KMS-11 (cell line): ENCODE data around the gene DISP2.

ENCODE experiments used
- H2AFZ ChIP-seq: fragments of 200-600 bp; sonication (generic); 2 replicates; pipeline ENCODE4 v1.6.1; 2016; ENCODE audit warnings: antibody characterized with exemption, mixed run types, low read depth
- H3K27ac ChIP-seq: fragments of 200-600 bp; sonication (generic); 2 replicates; pipeline ENCODE4 v1.6.1; 2016; ENCODE audit warnings: mild to moderate bottlenecking, mixed run types
- H3K27me3 ChIP-seq: fragments of 200-600 bp; sonication (generic); 2 replicates; pipeline ENCODE4 v1.6.1; 2017; ENCODE audit warnings: mild to moderate bottlenecking, low read depth, mixed run types, moderate library complexity; ENCODE audit not compliant: insufficient read depth
- H3K36me3 ChIP-seq: fragments of 200-600 bp; sonication (generic); 2 replicates; pipeline ENCODE4 v1.6.1; 2017; ENCODE audit warnings: mild to moderate bottlenecking, mixed run types; ENCODE audit not compliant: insufficient read depth
- H3K4me1 ChIP-seq: fragments of 200-600 bp; sonication (generic); 2 replicates; pipeline ENCODE4 v1.6.1; 2016; ENCODE audit warnings: mild to moderate bottlenecking, low read depth, mixed run types; ENCODE audit not compliant: poor library complexity, severe bottlenecking
- H3K4me2 ChIP-seq: fragments of 200-600 bp; sonication (generic); 2 replicates; pipeline ENCODE4 v1.7.0; 2016; ENCODE audit warnings: mild to moderate bottlenecking, mixed run types
- H3K4me3 ChIP-seq: fragments of 200-600 bp; sonication (generic); IDR thresholded peaks from 2 replicates; pipeline ENCODE4 v1.6.1; 2017; ENCODE audit warnings: low read depth, low read length, mixed read lengths; ENCODE audit not compliant: insufficient read depth
- H3K79me2 ChIP-seq: fragments of 200-600 bp; sonication (generic); 2 replicates; pipeline ENCODE4 v1.6.1; 2016; ENCODE audit warnings: low read depth, mixed run types; ENCODE audit not compliant: insufficient read depth
- H3K9ac ChIP-seq: fragments of 200-600 bp; sonication (generic); 2 replicates; pipeline ENCODE4 v1.6.1; 2016; ENCODE audit warnings: mild to moderate bottlenecking, mixed run types
- H4K20me1 ChIP-seq: fragments of 200-600 bp; sonication (generic); 2 replicates; pipeline ENCODE4 v1.6.1; 2016; ENCODE audit warnings: mild to moderate bottlenecking, mixed run types; ENCODE audit not compliant: insufficient read depth
- TF ChIP-seq, protein P1 (sequence below): fragments of 200-600 bp; sonication (generic); conservative IDR thresholded peaks from 2 replicates; pipeline ENCODE4 v1.6.1; 2017; ENCODE audit warnings: low read depth, mild to moderate bottlenecking, antibody characterized with exemption, low read length, moderate library complexity, mixed read lengths

The DISP2 gene

DNA sequence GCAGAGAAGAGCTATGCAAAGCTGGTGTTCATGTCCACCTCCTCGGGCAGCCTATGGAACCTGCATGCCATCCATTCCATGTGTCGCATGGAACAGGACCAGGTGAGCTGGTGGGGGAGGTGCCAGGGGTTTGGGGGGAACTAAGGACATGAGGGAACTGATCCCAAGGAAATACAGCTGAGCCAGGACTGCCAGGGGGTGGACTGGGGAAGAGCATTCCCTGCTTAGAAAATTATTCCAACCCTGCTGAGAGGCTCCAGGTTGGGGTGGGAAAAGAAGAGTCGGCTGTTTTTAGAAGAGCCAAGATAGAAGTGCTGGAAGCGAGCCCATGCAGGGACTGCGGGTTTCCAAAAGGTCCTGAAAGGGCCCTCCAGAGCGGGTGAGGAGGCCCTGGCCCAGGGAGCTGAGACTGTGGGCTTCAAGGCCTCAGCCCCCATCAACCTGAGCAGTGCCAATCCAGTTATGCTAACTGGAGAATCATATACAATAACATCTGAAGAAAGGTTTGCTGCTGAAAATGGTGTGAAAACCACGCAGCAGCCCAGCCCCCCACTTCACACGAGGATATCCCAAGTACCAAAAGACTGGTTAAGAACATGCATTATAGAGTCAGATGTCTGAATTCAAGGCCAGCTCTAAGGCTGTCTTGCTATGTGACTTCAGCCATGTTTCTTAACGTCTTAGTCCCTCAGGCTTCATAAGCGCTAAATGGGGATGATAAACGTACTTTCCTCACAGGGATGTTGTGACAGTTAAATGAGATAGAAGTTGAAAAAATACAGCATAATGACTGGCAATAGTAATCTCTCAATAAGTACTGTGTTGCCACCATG, 7.8 kb downstream of the DISP2 start:
- H3K4me2 ChIP-seq = no peak overlapping the region
- no peak overlapping the region for H3K4me3 ChIP-seq
- H3K79me2 ChIP-seq = no peaks in the 10 kb centered on the region
- peaks cover 11% of the 10 kb centered on the region for H3K4me1 ChIP-seq
- H3K27ac ChIP-seq = no peak overlapping the region
- H4K20me1 ChIP-seq = no peaks in the 10 kb centered on the region
- H2AFZ ChIP-seq = no peak overlapping the region
- H3K9ac ChIP-seq = no peak overlapping the region
- TF ChIP-seq, protein P1, sequence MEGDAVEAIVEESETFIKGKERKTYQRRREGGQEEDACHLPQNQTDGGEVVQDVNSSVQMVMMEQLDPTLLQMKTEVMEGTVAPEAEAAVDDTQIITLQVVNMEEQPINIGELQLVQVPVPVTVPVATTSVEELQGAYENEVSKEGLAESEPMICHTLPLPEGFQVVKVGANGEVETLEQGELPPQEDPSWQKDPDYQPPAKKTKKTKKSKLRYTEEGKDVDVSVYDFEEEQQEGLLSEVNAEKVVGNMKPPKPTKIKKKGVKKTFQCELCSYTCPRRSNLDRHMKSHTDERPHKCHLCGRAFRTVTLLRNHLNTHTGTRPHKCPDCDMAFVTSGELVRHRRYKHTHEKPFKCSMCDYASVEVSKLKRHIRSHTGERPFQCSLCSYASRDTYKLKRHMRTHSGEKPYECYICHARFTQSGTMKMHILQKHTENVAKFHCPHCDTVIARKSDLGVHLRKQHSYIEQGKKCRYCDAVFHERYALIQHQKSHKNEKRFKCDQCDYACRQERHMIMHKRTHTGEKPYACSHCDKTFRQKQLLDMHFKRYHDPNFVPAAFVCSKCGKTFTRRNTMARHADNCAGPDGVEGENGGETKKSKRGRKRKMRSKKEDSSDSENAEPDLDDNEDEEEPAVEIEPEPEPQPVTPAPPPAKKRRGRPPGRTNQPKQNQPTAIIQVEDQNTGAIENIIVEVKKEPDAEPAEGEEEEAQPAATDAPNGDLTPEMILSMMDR = no peak
- no peaks in the 10 kb centered on the region for H3K36me3 ChIP-seq
- H3K27me3 ChIP-seq = peaks cover 3% of the 10 kb centered on the region; the same call in 1 of the 2 replicates

DNA sequence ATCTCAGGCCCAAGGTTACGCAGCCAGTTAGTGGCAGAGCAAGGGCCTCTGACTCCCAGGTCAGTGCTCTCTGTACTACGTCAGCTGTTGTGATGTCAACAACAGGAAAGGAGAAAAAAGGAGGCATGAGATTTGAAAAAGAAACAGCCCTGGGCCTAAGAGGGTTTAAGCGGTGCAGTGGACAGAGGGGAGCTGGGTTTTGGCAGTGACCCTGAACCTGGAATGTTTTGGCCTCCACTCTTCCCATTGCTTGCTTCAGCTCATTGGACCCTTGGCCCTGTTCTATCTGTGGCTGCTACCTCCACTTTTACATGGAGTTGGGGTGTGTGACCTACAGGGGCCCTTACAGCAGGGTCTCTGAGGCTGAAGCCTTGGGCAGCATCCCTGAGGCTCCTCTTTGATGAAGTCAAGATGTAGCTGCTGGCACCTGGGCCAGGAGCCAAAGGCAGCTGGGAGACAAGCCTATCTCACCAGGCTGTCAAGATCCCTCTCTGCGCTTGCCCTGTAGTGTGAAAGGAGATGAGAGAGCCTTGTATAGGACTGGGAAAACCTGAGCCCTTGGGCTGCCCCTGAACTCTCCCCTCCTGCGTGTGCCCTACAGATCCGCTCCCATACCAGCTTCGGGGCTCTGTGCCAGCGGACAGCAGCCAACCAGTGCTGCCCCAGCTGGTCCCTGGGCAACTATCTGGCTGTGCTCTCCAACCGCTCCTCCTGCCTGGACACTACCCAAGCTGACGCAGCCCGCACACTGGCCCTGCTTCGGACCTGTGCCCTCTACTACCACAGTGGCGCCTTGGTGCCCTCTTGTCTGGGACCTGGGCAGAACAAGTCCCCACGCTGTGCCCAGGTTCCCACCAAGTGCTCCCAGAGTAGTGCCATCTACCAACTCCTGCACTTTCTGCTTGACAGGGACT, 8.7 kb downstream of the DISP2 start:
- Histone ChIP-seq H3K27me3 (peaks cover 10% of the 10 kb centered on the region; the same call in 1 of the 2 replicates), H3K4me2 (no peak overlapping the region), H3K27ac (no peak overlapping the region), H4K20me1 (no peaks in the 10 kb centered on the region), H3K4me3 (no peak overlapping the region), H3K9ac (no peak overlapping the region), H3K79me2 (no peaks in the 10 kb centered on the region), H2AFZ (no peak overlapping the region), H3K4me1 (peaks cover 11% of the 10 kb centered on the region), H3K36me3 (no peaks in the 10 kb centered on the region)
- TF ChIP-seq, protein P1 = no peak

DNA sequence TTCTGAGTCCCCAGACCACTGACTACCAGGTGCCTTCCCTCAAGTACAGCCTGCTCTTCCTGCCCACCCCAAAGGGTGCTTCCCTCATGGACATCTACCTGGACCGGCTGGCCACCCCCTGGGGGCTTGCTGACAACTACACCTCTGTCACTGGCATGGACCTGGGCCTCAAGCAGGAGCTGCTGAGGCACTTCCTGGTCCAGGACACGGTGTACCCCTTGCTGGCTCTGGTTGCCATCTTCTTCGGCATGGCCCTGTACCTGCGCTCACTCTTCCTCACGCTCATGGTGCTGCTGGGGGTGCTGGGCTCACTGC, 9.3 kb downstream of the DISP2 start:
- H3K36me3 ChIP-seq = no peaks in the 10 kb centered on the region
- H3K9ac ChIP-seq = no peak overlapping the region

More for the DNA sequence above, 9.3 kb downstream of the DISP2 start:
- Histone ChIP-seq H3K4me1 (peaks cover 11% of the 10 kb centered on the region), H3K4me2 (peak overlapping the region; percentile 63; the same call in 1 of the 2 replicates), H4K20me1 (no peaks in the 10 kb centered on the region), H3K79me2 (no peaks in the 10 kb centered on the region), H3K27me3 (peaks cover 8% of the 10 kb centered on the region; the same call in 1 of the 2 replicates), H3K27ac (no peak overlapping the region), H2AFZ (peak overlapping the region; percentile 83), H3K4me3 (no peak overlapping the region)
- TF ChIP-seq, protein P1 = no peak
